ENCODE results near the gene PAK6.

The PAK6 gene

GRCh38 chr15:40235201-40235885 is 3.5 kb upstream of the PAK6 start:
- Mint-ChIP-seq H3K27me3 (peaks cover 13% of the 10 kb centered on the region), H3K36me3 (peaks cover 2% of the 10 kb centered on the region), H3K9me3 (no peaks in the 10 kb centered on the region), H3K4me3 (no peak overlapping the region), H3K4me1 (peaks cover 11% of the 10 kb centered on the region), H3K27ac (no peak overlapping the region)

- H3K27me3 Mint-ChIP-seq: peaks cover 15% of the 10 kb centered on the region
- H3K36me3 Mint-ChIP-seq: peaks cover 2% of the 10 kb centered on the region
- no peaks in the 10 kb centered on the region for H3K9me3 Mint-ChIP-seq
- no peak overlapping the region for H3K27ac Mint-ChIP-seq
- H3K4me3 Mint-ChIP-seq: no peak overlapping the region
- peaks cover 11% of the 10 kb centered on the region for H3K4me1 Mint-ChIP-seq
Measured at GRCh38 chr15:40239404-40239692, 485 bp downstream of the PAK6 start.

- Mint-ChIP-seq H3K36me3 (peaks cover 2% of the 10 kb centered on the region), H3K27me3 (peaks cover 15% of the 10 kb centered on the region), H3K4me3 (no peak overlapping the region), H3K9me3 (no peaks in the 10 kb centered on the region), H3K27ac (no peak overlapping the region), H3K4me1 (peaks cover 11% of the 10 kb centered on the region)
Measured at GRCh38 chr15:40239693-40240618, 1.1 kb downstream of the PAK6 start.

- no peak overlapping the region for H3K27ac Mint-ChIP-seq
- peaks cover 11% of the 10 kb centered on the region for H3K4me1 Mint-ChIP-seq
- peaks cover 15% of the 10 kb centered on the region for H3K27me3 Mint-ChIP-seq
- H3K4me3 Mint-ChIP-seq: no peak overlapping the region
- no peaks in the 10 kb centered on the region for H3K9me3 Mint-ChIP-seq
- H3K36me3 Mint-ChIP-seq: peaks cover 2% of the 10 kb centered on the region
Measured at GRCh38 chr15:40240619-40241221, 1.9 kb downstream of the PAK6 start.

GRCh38 chr15:40241269-40242212 is 2.7 kb downstream of the PAK6 start:
- no peaks in the 10 kb centered on the region for H3K9me3 Mint-ChIP-seq
- H3K36me3 Mint-ChIP-seq: peaks cover 2% of the 10 kb centered on the region
- H3K27me3 Mint-ChIP-seq: peaks cover 15% of the 10 kb centered on the region
- H3K4me1 Mint-ChIP-seq: peaks cover 11% of the 10 kb centered on the region
- H3K4me3 Mint-ChIP-seq: no peak overlapping the region
- no peak overlapping the region for H3K27ac Mint-ChIP-seq

GRCh38 chr15:40242213-40242599 is 3.3 kb downstream of the PAK6 start:
- no peak overlapping the region for H3K4me3 Mint-ChIP-seq
- H3K36me3 Mint-ChIP-seq: peaks cover 2% of the 10 kb centered on the region
- H3K9me3 Mint-ChIP-seq: no peaks in the 10 kb centered on the region
- H3K4me1 Mint-ChIP-seq: peaks cover 11% of the 10 kb centered on the region
- H3K27me3 Mint-ChIP-seq: peaks cover 15% of the 10 kb centered on the region
- no peak overlapping the region for H3K27ac Mint-ChIP-seq

GRCh38 chr15:40242601-40243000 is 3.7 kb downstream of the PAK6 start:
- Mint-ChIP-seq H3K9me3 (no peaks in the 10 kb centered on the region), H3K4me1 (peaks cover 11% of the 10 kb centered on the region), H3K27me3 (peaks cover 15% of the 10 kb centered on the region), H3K4me3 (no peak overlapping the region), H3K27ac (no peak overlapping the region), H3K36me3 (peaks cover 2% of the 10 kb centered on the region)

GRCh38 chr15:40243126-40243810 is 4.4 kb downstream of the PAK6 start:
- Mint-ChIP-seq H3K36me3 (peaks cover under 1% of the 10 kb centered on the region), H3K27ac (no peak overlapping the region), H3K4me1 (peaks cover 7% of the 10 kb centered on the region), H3K9me3 (no peaks in the 10 kb centered on the region), H3K4me3 (no peak overlapping the region), H3K27me3 (peaks cover 9% of the 10 kb centered on the region)

- no peaks in the 10 kb centered on the region for H3K9me3 Mint-ChIP-seq
Measured at GRCh38 chr15:40244961-40245523, 6.2 kb downstream of the PAK6 start.

GRCh38 chr15:40245666-40246450 is 7.0 kb downstream of the PAK6 start:
- Mint-ChIP-seq H3K27me3 (peaks cover 2% of the 10 kb centered on the region), H3K4me1 (no peaks in the 10 kb centered on the region), H3K36me3 (no peaks in the 10 kb centered on the region), H3K4me3 (no peak overlapping the region), H3K27ac (no peak overlapping the region), H3K9me3 (no peaks in the 10 kb centered on the region)

More at GRCh38 chr15:40244961-40245523, 6.2 kb downstream of the PAK6 start:
- no peaks in the 10 kb centered on the region for H3K4me1 Mint-ChIP-seq
- H3K27me3 Mint-ChIP-seq: peaks cover 2% of the 10 kb centered on the region
- H3K27ac Mint-ChIP-seq: no peak overlapping the region
- H3K4me3 Mint-ChIP-seq: no peak overlapping the region
- no peaks in the 10 kb centered on the region for H3K36me3 Mint-ChIP-seq

GRCh38 chr15:40246496-40247280 is 7.8 kb downstream of the PAK6 start:
- peaks cover 5% of the 10 kb centered on the region for H3K27me3 Mint-ChIP-seq
- H3K27ac Mint-ChIP-seq: no peak overlapping the region
- no peaks in the 10 kb centered on the region for H3K4me1 Mint-ChIP-seq
- no peak overlapping the region for H3K4me3 Mint-ChIP-seq
- no peaks in the 10 kb centered on the region for H3K9me3 Mint-ChIP-seq
- H3K36me3 Mint-ChIP-seq: no peaks in the 10 kb centered on the region

- H3K4me1 Mint-ChIP-seq: no peaks in the 10 kb centered on the region
- no peak overlapping the region for H3K4me3 Mint-ChIP-seq
- H3K27me3 Mint-ChIP-seq: peaks cover 5% of the 10 kb centered on the region
- H3K27ac Mint-ChIP-seq: no peak overlapping the region
- no peaks in the 10 kb centered on the region for H3K9me3 Mint-ChIP-seq
- H3K36me3 Mint-ChIP-seq: no peaks in the 10 kb centered on the region
Measured at GRCh38 chr15:40247406-40247971, 8.6 kb downstream of the PAK6 start.

Data from activated naive CD4-positive, alpha-beta T cell treated with anti-CD3 and anti-CD28 coated beads, Interleukin-2, amount 50 U/mL, for 24 hours (primary cell).